Hypothalamus (tissue), 51 donors: ENCODE data around the gene MYL4.
"Not testable (repeated sequence)": the region's sequence is repeated elsewhere in the genome, so short reads cannot be mapped to it uniquely, and the experiment has no call there.

Source experiments
- DNase-seq, 51 donors: peaks; one replicate each; lab custom pipeline; 2025; lab: John Stamatoyannopoulos, UW

The MYL4 gene

GRCh38 chr17:47219621-47220475, 10.7 kb downstream of the MYL4 start:
- DNase-seq = no peak

- DNase-seq = no peak
These were observed 11.4 kb downstream of the MYL4 start for GRCh38 chr17:47220531-47220999.

- DNase-seq = no peak
These were observed 12.0 kb downstream of the MYL4 start for GRCh38 chr17:47221154-47221553.

- no peak for DNase-seq
These were observed 12.9 kb downstream of the MYL4 start for GRCh38 chr17:47222047-47222446.

GRCh38 chr17:47223007-47223406, 13.9 kb downstream of the MYL4 start:
- DNase-seq = no peak

- no peak for DNase-seq
These were observed 14.3 kb downstream of the MYL4 start for GRCh38 chr17:47223460-47223859.

GRCh38 chr17:47224077-47224476, 14.9 kb downstream of the MYL4 start:
- DNase-seq = not testable (repeated sequence)

- no peak for DNase-seq
These were observed 15.8 kb downstream of the MYL4 start for GRCh38 chr17:47224966-47225365.

GRCh38 chr17:47225436-47225858, 16.3 kb downstream of the MYL4 start:
- peak in 4 of 51 donors; percentile 9 to 20 (median 14) for DNase-seq

GRCh38 chr17:47225911-47226688, 17.0 kb downstream of the MYL4 start:
- no peak for DNase-seq

GRCh38 chr17:47227862-47228261, 18.7 kb downstream of the MYL4 start:
- no peak for DNase-seq

GRCh38 chr17:47229535-47230443, 20.6 kb downstream of the MYL4 start:
- peak in 48 of 51 donors; percentile 8 to 82 (median 56) for DNase-seq

- DNase-seq = no peak
These were observed 21.7 kb downstream of the MYL4 start for GRCh38 chr17:47230864-47231263.

- no peak for DNase-seq
These were observed 22.2 kb downstream of the MYL4 start for GRCh38 chr17:47231334-47231733.

- no peak for DNase-seq
These were observed 22.7 kb downstream of the MYL4 start for GRCh38 chr17:47231866-47232265.

- DNase-seq = no peak
These were observed 23.3 kb downstream of the MYL4 start for GRCh38 chr17:47232465-47232864.

- no peak for DNase-seq
These were observed 26.4 kb downstream of the MYL4 start for GRCh38 chr17:47235506-47235905.

- no peak for DNase-seq
These were observed 26.8 kb downstream of the MYL4 start for GRCh38 chr17:47235923-47236322.

GRCh38 chr17:47237841-47238240, 28.7 kb downstream of the MYL4 start:
- DNase-seq = no peak

GRCh38 chr17:47238321-47239010, 29.3 kb downstream of the MYL4 start:
- no peak for DNase-seq
